22Rv1 (cell line): Measurements from ENCODE around the gene PFKFB3.

Experiments
- CTCF ChIP-seq: fragments of 450-650 bp; IDR thresholded peaks from 2 replicates; pipeline ENCODE4 v1.5.1; 2017; ENCODE audit warnings: mild to moderate bottlenecking
- ZFX ChIP-seq: fragments of 450-650 bp; IDR thresholded peaks from 2 replicates; pipeline ENCODE4 v1.6.1; 2017; ENCODE audit warnings: antibody characterized with exemption, borderline replicate concordance

GRCh38 chr10:6163364-6164270, 39.1 kb upstream of the PFKFB3 start:
- TF ChIP-seq CTCF (no peak), ZFX (no peak)
